Left lung (tissue), 10 donors: ENCODE results near the gene PRR27. TPM values are rescaled to one million over a fixed set of nuclear protein-coding genes. Genes with fewer than 3 reads are reported as not detected.
A peak's percentile ranks its signal among the peaks of the same experiment; 100 is the strongest.
"Not testable (repeated sequence)": the region's sequence is repeated elsewhere in the genome, so short reads cannot be mapped to it uniquely, and the experiment has no call there.

Experiments used
- ATAC-seq: fragments of 200-7000 bp; cut with Tn5 transposase; one replicate; pipeline ENCODE4 v1.9.1; 2020; ENCODE audit warnings: moderate library complexity
- DNase-seq, 4 donors: peaks; one replicate each; pipeline ENCODE4 v3.0.0-alpha.2; 2013 to 2020
- H3K27ac ChIP-seq, 2 donors: fragments of 200-600 bp; sonication (generic) in 1 of 2; one replicate each; pipeline versions ENCODE4 v1.5.0 to v1.8.0; 2020 to 2021
- H3K27me3 ChIP-seq, 2 donors: fragments of 200-600 bp; sonication (generic) in 1 of 2; one replicate each; pipeline versions ENCODE4 v1.5.0 to v1.8.0; 2020 to 2021
- H3K36me3 ChIP-seq, 2 donors: fragments of 200-600 bp; sonication (generic) in 1 of 2; one replicate each; pipeline versions ENCODE4 v1.5.0 to v1.8.0; 2020 to 2021
- H3K4me1 ChIP-seq, 2 donors: fragments of 200-600 bp; one replicate each; pipeline ENCODE4 v1.8.0; 2021
- H3K4me3 ChIP-seq, 2 donors: fragments of 200-600 bp; sonication (generic) in 1 of 2; one replicate each; pipeline versions ENCODE4 v1.5.0 to v1.8.0; 2020 to 2021; ENCODE audit warnings: mild to moderate bottlenecking in 1 of 2
- H3K9me3 ChIP-seq, 2 donors: fragments of 200-600 bp; sonication (generic) in 1 of 2; one replicate each; pipeline versions ENCODE4 v1.5.0 to v1.8.0; 2020 to 2021
- intact Hi-C, 2 donors: fragments of 100-400 bp; cut with DNase I; formaldehyde crosslinking; loops; one replicate each; pipeline versions ENCODE4 v1.11.2 to v1.14.2; 2022
- polyA plus RNA-seq, 6 donors: library from polyadenylated mRNA; unstranded; fragments of 120-200 nt; gene quantifications; one replicate each; pipeline ENCODE4 v1.2.1, GENCODE V29; 2013; ENCODE audit not compliant: insufficient read length in 6 of 6
- total RNA-seq, 2 donors: library from RNA; stranded (reverse); fragmentation: NEBNext Ultra II Directional; extraction: Animal tissue kit (Norgen Biotek cat#: 25700); gene quantifications; one replicate each; pipeline ENCODE4 v1.2.1, GENCODE V29; 2021
- TF ChIP-seq, protein P1 (sequence below), 2 donors: fragments of 200-600 bp; sonication (generic) in 1 of 2; IDR thresholded peaks; one replicate each; pipeline versions ENCODE4 v1.5.0 to v1.8.0; 2021; ENCODE audit warnings: antibody characterized with exemption in 2 of 2
- donor health status: DM: no; HTN: yes; CAD: no.
- donor health status: DM: no; HTN: no; CAD: no.

The PRR27 gene
- total and polyA plus RNA-seq, 8 donors = 0.03 to 0.18 (median 0.12) TPM; not detected in 2

DNA sequence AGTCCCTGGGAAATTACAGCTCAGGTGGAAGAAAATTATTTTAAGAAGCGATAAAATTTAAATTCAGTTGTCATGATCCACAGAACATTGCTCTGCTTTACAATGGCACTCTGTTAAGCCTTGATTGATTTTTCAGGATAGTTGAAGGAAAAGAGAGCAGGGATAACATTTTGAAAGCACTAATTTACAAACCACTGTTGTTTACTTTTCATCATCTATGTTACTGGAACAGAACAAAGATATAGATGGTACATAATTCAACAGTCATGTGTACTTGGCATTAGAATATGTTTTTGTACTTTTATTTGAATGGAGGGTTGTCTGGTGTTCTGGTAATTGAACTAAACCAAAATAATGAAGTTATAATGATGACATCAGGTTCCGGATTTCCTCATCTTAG, 38.9 kb downstream of the PRR27 start:
- ATAC-seq (no peak), DNase-seq (no peak)
- no peak overlapping the region for H3K27ac ChIP-seq
- intact Hi-C loops = no loop called here
- TF ChIP-seq, protein P1, sequence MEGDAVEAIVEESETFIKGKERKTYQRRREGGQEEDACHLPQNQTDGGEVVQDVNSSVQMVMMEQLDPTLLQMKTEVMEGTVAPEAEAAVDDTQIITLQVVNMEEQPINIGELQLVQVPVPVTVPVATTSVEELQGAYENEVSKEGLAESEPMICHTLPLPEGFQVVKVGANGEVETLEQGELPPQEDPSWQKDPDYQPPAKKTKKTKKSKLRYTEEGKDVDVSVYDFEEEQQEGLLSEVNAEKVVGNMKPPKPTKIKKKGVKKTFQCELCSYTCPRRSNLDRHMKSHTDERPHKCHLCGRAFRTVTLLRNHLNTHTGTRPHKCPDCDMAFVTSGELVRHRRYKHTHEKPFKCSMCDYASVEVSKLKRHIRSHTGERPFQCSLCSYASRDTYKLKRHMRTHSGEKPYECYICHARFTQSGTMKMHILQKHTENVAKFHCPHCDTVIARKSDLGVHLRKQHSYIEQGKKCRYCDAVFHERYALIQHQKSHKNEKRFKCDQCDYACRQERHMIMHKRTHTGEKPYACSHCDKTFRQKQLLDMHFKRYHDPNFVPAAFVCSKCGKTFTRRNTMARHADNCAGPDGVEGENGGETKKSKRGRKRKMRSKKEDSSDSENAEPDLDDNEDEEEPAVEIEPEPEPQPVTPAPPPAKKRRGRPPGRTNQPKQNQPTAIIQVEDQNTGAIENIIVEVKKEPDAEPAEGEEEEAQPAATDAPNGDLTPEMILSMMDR (IDR thresholded peaks at IDR 0.05) = no peak
- H3K27me3 ChIP-seq = no peaks in the 10 kb centered on the region
- H3K9me3 ChIP-seq = no peaks in the 10 kb centered on the region
- no peaks in the 10 kb centered on the region for H3K36me3 ChIP-seq
- no peak overlapping the region for H3K4me3 ChIP-seq
- H3K4me1 ChIP-seq = no peaks in the 10 kb centered on the region

DNA sequence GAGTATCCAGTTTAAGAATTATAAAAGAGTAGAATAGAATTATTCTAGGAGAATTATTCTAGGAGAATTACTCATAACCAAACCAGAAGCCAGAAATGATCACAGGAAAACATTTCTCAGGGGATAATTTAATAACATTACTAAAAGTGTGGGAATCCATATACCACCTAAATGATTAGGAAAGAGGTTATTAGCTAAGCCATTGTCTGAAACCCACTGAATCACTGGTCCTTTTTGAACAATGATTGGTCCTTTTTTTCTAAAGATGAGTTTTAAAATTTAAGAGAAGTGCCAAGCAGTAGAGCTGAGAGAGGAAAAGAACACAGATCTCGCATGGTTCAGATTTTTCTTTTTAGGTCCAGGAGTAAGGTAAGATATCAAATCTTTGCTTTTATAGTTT, 41.4 kb downstream of the PRR27 start, which contains the start of gene ODAM:
Gene ODAM (plus strand): TSS at position 301 of the 400 bp plus-strand sequence. CDS start 819 bp downstream, outside the sequence.
- DNase-seq (no peak), ATAC-seq (no peak)
- Histone ChIP-seq H3K27me3 (no peaks in the 10 kb centered on the region), H3K36me3 (no peaks in the 10 kb centered on the region), H3K9me3 (no peaks in the 10 kb centered on the region), H3K4me1 (no peaks in the 10 kb centered on the region), H3K27ac (no peak within 1 kb of the TSS), H3K4me3 (no peak within 1 kb of the TSS)
- TF ChIP-seq, protein P1 (IDR thresholded peaks at IDR 0.05) = no peak
- intact Hi-C loops = no loop called here

DNA sequence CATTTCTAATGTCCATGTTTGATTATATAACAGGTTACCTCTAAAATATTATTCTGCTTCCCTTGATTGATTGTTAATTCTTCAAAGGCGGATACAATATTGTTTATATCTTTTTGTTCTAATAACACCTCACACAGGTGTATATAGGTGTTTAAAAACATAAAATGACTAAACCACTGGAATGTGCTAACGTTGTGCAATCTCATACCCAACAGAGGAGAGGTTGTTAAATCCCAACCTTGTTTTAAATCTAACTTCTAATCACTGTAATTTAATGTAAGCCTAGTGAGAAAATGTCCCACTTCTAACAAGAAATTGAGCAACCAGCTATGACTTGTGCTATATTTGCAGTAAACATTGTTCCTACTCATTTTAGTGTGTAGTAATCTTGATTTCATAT, 42.8 kb downstream of the PRR27 start:
- DNase-seq = no peak
- Histone ChIP-seq H3K27me3 (no peaks in the 10 kb centered on the region), H3K27ac (peak overlapping the region in 1 of 2 donors; percentile 5), H3K9me3 (no peaks in the 10 kb centered on the region), H3K4me3 (no peak overlapping the region), H3K36me3 (no peaks in the 10 kb centered on the region), H3K4me1 (no peaks in the 10 kb centered on the region)
- intact Hi-C loops = no loop called here
- ATAC-seq = peak; percentile 80
- TF ChIP-seq, protein P1 (IDR thresholded peaks at IDR 0.05) = no peak

DNA sequence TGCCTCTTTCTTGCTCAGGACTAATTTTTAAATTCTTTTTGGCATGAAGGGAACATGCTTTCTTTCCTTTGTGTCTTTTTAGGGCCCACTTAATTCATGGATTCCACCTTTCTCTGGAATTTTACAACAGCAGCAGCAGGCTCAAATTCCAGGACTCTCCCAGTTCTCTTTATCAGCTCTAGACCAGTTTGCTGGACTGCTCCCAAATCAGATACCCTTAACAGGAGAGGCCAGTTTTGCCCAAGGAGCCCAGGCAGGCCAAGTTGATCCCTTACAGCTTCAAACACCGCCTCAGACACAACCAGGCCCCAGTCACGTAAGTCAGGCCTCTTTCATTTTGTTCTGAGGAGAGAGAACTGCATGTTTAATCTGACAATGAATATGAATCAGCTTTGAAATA, 43.8 kb downstream of the PRR27 start:
- peak in 3 of 4 donors; percentile 32 to 61 (median 43) for DNase-seq
- no peaks in the 10 kb centered on the region for H3K4me1 ChIP-seq
- peak overlapping the region in 1 of 2 donors; percentile 5 for H3K27ac ChIP-seq
- intact Hi-C loops = no loop called here
- no peak overlapping the region for H3K4me3 ChIP-seq
- no peaks in the 10 kb centered on the region for H3K27me3 ChIP-seq
- TF ChIP-seq, protein P1 (IDR thresholded peaks at IDR 0.05) = no peak
- peak; percentile 97 for ATAC-seq
- H3K36me3 ChIP-seq = no peaks in the 10 kb centered on the region
- no peaks in the 10 kb centered on the region for H3K9me3 ChIP-seq

DNA sequence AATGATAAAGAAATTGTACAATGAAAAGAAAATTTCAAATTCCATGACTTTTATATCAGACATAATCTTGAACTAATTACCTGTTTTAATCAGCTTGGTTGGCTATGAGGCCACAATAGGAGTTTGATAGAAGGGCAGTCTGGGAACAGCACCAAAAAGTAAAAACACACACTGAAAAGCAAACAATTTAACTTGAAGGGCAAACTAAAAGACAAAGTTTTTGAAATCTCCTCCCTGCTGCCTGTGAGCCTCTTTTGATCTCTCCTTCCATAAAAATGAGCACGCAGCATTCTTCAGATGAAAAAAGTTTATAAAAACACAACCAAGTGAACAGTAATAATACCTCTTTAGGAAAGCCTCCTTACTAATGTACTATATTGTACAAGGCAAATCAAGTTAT, 49.6 kb downstream of the PRR27 start:
- no peaks in the 10 kb centered on the region for H3K36me3 ChIP-seq
- DNase-seq (no peak), ATAC-seq (peak; percentile 40)
- H3K27ac ChIP-seq = no peak overlapping the region
- H3K9me3 ChIP-seq = no peaks in the 10 kb centered on the region
- TF ChIP-seq, protein P1 (IDR thresholded peaks at IDR 0.05) = no peak
- H3K4me3 ChIP-seq = no peak overlapping the region
- intact Hi-C loops = no loop called here
- no peaks in the 10 kb centered on the region for H3K27me3 ChIP-seq
- no peaks in the 10 kb centered on the region for H3K4me1 ChIP-seq

- H3K9me3 ChIP-seq, H3K36me3 ChIP-seq, intact Hi-C loops, H3K27me3 ChIP-seq, H3K4me1 ChIP-seq, H3K4me3 ChIP-seq, ATAC-seq, H3K27ac ChIP-seq: not testable (repeated sequence)
- DNase-seq = peak in 2 of 4 donors; percentile 30 to 31
Observed at GRCh38 chr4:70212752-70213151, 58.7 kb downstream of the PRR27 start.
